H54 (cell line): ENCODE data around the gene SENP6.

ENCODE experiments used
- DNase-seq: peaks from one replicate; pipeline ENCODE4 v3.0.0; 2011; ENCODE audit warnings: low spot score, mixed read lengths; ENCODE audit not compliant: insufficient read length
- FAIRE-seq: peaks from 3 replicates; lab custom pipeline; 2011; peaks lifted over from hg19 to GRCh38; lab: Jason Lieb, UNC
- POLR2A ChIP-seq: IDR thresholded peaks from 2 replicates; pipeline ENCODE4 v1.6.1; 2011; ENCODE audit warnings: low read depth, mild to moderate bottlenecking, low read length

The SENP6 gene

GRCh38 chr6:75600768-75601167, 912 bp upstream of the SENP6 start:
- no peak for TF ChIP-seq POLR2A
- FAIRE-seq = peak; percentile 57

GRCh38 chr6:75602246-75603105, 796 bp downstream of the SENP6 start:
- FAIRE-seq = no peak
- DNase-seq = peak; percentile 20
- peak; percentile 39; the same call in 1 of the 2 replicates for TF ChIP-seq POLR2A

More at GRCh38 chr6:75600768-75601167, 912 bp upstream of the SENP6 start:
- no peak for DNase-seq

- no peak for TF ChIP-seq POLR2A
- no peak for DNase-seq
- FAIRE-seq = no peak
These were observed 1.4 kb downstream of the SENP6 start for GRCh38 chr6:75603106-75603420.

- FAIRE-seq (no peak), DNase-seq (no peak)
- TF ChIP-seq POLR2A = no peak
These were observed 2.6 kb downstream of the SENP6 start for GRCh38 chr6:75604294-75604693.

GRCh38 chr6:75605635-75606034, 4.0 kb downstream of the SENP6 start:
- DNase-seq (no peak), FAIRE-seq (no peak)
- TF ChIP-seq POLR2A = no peak

GRCh38 chr6:75608304-75608703, 6.6 kb downstream of the SENP6 start:
- DNase-seq (no peak), FAIRE-seq (no peak)
- no peak for TF ChIP-seq POLR2A

GRCh38 chr6:75608956-75609533, 7.4 kb downstream of the SENP6 start:
- no peak for TF ChIP-seq POLR2A
- DNase-seq (no peak), FAIRE-seq (no peak)

GRCh38 chr6:75609639-75610590, 8.2 kb downstream of the SENP6 start:
- no peak for TF ChIP-seq POLR2A
- no peak for DNase-seq
- FAIRE-seq = peak; percentile 58

GRCh38 chr6:75611011-75611701, 9.5 kb downstream of the SENP6 start:
- FAIRE-seq = no peak
- TF ChIP-seq POLR2A = no peak
- no peak for DNase-seq

GRCh38 chr6:75611702-75612375, 10.2 kb downstream of the SENP6 start:
- DNase-seq (no peak), FAIRE-seq (peak; percentile 15)
- TF ChIP-seq POLR2A = no peak

GRCh38 chr6:75612434-75612833, 10.8 kb downstream of the SENP6 start:
- no peak for DNase-seq
- FAIRE-seq = no peak
- TF ChIP-seq POLR2A = no peak

GRCh38 chr6:75613056-75613501, 11.4 kb downstream of the SENP6 start:
- FAIRE-seq (peak; percentile 41), DNase-seq (no peak)
- no peak for TF ChIP-seq POLR2A

GRCh38 chr6:75618437-75618836, 16.8 kb downstream of the SENP6 start:
- DNase-seq = no peak
- no peak for TF ChIP-seq POLR2A
- no peak for FAIRE-seq
